Right lobe of liver (tissue), 6 donors: ENCODE results near the gene CSNK1D. TPM values are rescaled to one million over a fixed set of nuclear protein-coding genes. Genes with fewer than 3 reads are reported as not detected.
A peak's percentile ranks its signal among the peaks of the same experiment; 100 is the strongest.

Experiments used
- ATAC-seq, 4 donors: fragments of 200-7000 bp; cut with Tn5 transposase; one replicate each; pipeline ENCODE4 v1.9.1; 2020; ENCODE audit warnings: mild to moderate bottlenecking in 4 of 4, moderate library complexity in 4 of 4
- DNase-seq, 3 donors: peaks; one replicate each; pipeline ENCODE4 v3.0.0-alpha.2; 2020
- H3K27ac ChIP-seq, 3 donors: fragments of 200-600 bp; one replicate each; pipeline ENCODE4 v1.8.0; 2022
- H3K27me3 ChIP-seq, 2 donors: fragments of 200-600 bp; one replicate each; pipeline ENCODE4 v1.8.0; 2022
- H3K36me3 ChIP-seq, 4 donors: fragments of 200-600 bp; sonication (generic) in 1 of 4; one replicate each; pipeline versions ENCODE4 v1.5.1 to v1.8.0; 2017 to 2022; ENCODE audit warnings: control low read depth in 1 of 4
- H3K4me1 ChIP-seq, 4 donors: fragments of 200-600 bp; sonication (generic) in 1 of 4; one replicate each; pipeline versions ENCODE4 v1.5.1 to v1.8.0; 2017 to 2022; ENCODE audit warnings: control low read depth in 1 of 4
- H3K4me3 ChIP-seq, 3 donors: fragments of 200-600 bp; one replicate each; pipeline ENCODE4 v1.8.0; 2022
- H3K9me3 ChIP-seq, 4 donors: fragments of 200-600 bp; sonication (generic) in 1 of 4; one replicate each; pipeline versions ENCODE4 v1.5.1 to v1.8.0; 2017 to 2022; ENCODE audit warnings: control low read depth in 1 of 4
- POLR2A ChIP-seq: fragments of 450-650 bp; IDR thresholded peaks from one replicate; pipeline ENCODE4 v1.6.1; 2017; ENCODE audit warnings: antibody characterized with exemption, mild to moderate bottlenecking
- WGBS: methylation state at CpG from one replicate; pipeline ENCODE4 v1.1.6; 2018; ENCODE audit warnings: low coverage, low lambda C conversion rate; ENCODE audit not compliant: insufficient coverage; ENCODE audit errors: missing lambda C conversion rate; 5-methylcytosine and 5-hydroxymethylcytosine counted together
- intact Hi-C, 2 donors: fragments of 100-400 bp; cut with DNase I; formaldehyde crosslinking; loops; one replicate each; pipeline versions ENCODE4 v1.11.2 to v1.14.1; 2022
- total RNA-seq, 6 experiments: library from RNA; depleted of rRNA in 2 of 6; stranded (reverse); fragments of >200 nt in 2 of 6; fragmentation: NEBNext Ultra II Directional in 3 of 6; extraction: Animal tissue kit (Norgen Biotek cat#: 25700) in 3 of 6; gene quantifications; one replicate each; pipeline versions ENCODE4 v1.1.0 to v1.2.4, GENCODE V29; 2016 to 2023
- TF ChIP-seq, protein P1 (sequence below), 4 donors: fragments of 200-600 bp in 3 of 4; fragments of 450-650 bp in 1 of 4; IDR thresholded peaks; one replicate each; pipeline versions ENCODE4 v1.5.1 to v1.8.0; 2016 to 2022; ENCODE audit warnings: antibody characterized with exemption in 4 of 4, mild to moderate bottlenecking in 2 of 4
- donor health status: DM: no; HTN: yes; CAD: no.
- donor health status: DM: no; HTN: no; CAD: no.
- donor health status: DM: no; HTN: no; CAD: no.
- donor health status: DM: no; HTN: yes; CAD: no.
- donor health status: DM: no; HTN: yes; CAD: no.

CSNK1D gene
- total RNA-seq, 6 experiments from 2014 or later: 32.7 to 73.0 (median 45.9) TPM

DNA sequence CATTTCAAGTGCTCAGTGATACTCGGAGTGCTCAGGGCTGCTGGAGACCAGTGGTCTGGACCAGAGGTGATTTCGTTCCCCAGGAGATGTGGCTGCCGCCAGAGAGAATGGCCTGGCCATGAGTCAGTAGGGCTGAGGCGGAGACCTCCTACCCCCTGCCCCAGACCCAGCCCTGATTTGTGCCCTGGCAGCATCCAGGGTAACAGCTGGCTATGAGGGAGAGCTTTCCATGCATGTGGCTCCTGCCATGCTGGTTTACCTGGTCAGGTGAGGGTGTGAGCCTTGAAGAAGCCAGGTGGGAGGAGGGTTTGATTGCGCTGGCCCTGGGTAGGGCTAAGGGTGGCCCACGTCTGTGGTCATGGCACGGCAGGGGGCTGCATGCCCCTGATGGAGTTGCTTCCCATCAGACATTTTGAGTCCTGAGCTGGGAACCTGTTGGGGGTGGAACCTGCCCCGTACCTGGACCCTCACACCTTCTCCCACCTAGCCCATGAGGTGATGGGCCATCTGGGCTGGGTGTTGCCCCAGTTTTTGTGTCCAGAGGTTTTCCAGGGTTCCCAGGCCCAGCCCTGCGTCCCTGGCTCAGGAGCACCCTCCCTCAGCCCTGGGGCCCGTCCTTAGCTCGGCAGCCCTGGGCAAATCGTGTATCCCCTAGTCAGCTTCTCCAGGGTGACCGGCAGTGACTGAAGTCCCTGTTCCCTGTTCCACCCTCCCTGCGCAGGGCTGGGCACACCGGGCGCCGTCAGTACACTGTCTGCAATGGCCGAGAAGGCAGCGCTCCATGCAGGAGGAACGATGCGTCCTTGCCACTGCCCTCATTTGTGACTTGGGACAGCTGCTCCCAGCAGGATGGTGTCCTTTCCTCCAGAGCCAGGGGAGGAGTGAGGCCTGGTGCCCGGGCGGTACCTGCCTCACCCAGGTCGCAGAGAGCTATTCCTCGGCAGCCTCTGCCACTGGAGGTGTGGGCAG, 9.0 kb upstream of the CSNK1D start:
- Histone ChIP-seq H3K27me3 (no peaks in the 10 kb centered on the region), H3K36me3 (no peaks in the 10 kb centered on the region), H3K27ac (no peak overlapping the region), H3K4me3 (no peak overlapping the region), H3K4me1 (peaks cover 0 to under 1% (median 0%) of the 10 kb centered on the region in 4 donors), H3K9me3 (no peaks in the 10 kb centered on the region)
- 58% methylated on average over 2 of the region's 25 CpGs for WGBS
- intact Hi-C loops: no loop called here
- ATAC-seq (no peak), DNase-seq (peak in 1 of 3 donors; percentile 46)
- TF ChIP-seq, protein P1, sequence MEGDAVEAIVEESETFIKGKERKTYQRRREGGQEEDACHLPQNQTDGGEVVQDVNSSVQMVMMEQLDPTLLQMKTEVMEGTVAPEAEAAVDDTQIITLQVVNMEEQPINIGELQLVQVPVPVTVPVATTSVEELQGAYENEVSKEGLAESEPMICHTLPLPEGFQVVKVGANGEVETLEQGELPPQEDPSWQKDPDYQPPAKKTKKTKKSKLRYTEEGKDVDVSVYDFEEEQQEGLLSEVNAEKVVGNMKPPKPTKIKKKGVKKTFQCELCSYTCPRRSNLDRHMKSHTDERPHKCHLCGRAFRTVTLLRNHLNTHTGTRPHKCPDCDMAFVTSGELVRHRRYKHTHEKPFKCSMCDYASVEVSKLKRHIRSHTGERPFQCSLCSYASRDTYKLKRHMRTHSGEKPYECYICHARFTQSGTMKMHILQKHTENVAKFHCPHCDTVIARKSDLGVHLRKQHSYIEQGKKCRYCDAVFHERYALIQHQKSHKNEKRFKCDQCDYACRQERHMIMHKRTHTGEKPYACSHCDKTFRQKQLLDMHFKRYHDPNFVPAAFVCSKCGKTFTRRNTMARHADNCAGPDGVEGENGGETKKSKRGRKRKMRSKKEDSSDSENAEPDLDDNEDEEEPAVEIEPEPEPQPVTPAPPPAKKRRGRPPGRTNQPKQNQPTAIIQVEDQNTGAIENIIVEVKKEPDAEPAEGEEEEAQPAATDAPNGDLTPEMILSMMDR (IDR thresholded peaks at IDR 0.05): no peak
- no peak for TF ChIP-seq POLR2A

DNA sequence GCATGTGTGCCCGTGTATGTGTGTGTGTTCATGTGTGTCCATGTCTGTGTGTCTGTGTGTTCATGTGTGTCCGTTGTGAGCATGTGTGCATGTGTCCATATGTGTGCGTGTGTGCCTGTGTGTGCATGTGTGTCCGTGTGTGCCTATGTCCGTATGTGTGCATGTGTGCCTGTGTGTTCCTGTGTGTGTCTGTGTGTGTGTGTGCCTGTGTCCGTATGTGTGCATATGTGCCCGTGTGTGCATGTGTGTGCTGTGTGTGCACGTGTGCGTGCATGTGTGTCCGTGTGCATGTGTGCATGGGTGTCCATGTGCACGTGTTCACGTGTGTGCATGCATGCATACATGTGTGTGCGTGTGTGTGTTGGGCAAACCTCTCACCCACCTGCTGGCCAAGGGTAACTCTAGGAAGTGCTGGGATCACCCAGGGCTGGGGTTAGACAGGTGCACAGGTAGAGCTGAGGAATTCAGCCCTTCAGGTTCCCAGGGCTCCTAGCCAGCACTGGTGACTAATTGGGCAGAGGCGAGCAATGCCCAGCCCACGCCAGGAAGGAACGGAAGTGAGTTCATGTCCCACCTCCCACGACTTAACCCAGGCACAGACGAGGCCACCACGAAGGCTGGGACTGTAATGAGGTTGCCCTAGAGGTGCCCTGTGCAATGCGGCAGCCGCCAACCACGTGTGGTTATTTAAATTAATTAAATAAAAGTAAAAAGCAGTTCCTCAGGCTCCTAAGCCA, 8.2 kb upstream of the CSNK1D start:
- H3K9me3 ChIP-seq: no peaks in the 10 kb centered on the region
- TF ChIP-seq, protein P1 (IDR thresholded peaks at IDR 0.05): no peak
- TF ChIP-seq POLR2A: no peak
- no peak overlapping the region for H3K4me3 ChIP-seq
- DNase-seq: peak in 1 of 3 donors; percentile 43
- H3K27ac ChIP-seq: no peak overlapping the region
- H3K36me3 ChIP-seq: no peaks in the 10 kb centered on the region
- intact Hi-C loops: no loop called here
- no peaks in the 10 kb centered on the region for H3K4me1 ChIP-seq
- H3K27me3 ChIP-seq: no peaks in the 10 kb centered on the region
- 73% methylated on average over 3 of the region's 22 CpGs for WGBS
- peak in 2 of 4 donors; percentile 40 to 56 for ATAC-seq

DNA sequence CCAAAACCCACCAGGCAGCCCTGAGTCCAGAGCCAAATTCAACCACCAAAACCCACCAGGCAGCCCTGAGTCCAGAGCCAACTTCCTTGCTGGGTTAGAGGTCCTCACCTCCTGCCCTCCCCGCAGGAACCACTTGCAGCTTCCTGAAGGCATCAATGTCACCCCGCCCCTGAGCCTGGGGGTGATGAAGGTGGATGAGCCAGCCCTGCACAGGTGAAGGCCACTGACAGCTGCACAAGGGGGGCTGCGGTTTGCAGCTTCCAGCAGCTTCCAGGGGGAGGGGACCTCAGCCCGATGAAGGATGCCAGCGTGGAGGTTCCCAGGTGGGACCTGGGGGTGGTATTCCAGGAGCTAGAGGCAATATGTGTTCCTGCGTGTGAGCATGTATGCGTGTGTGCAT, 7.6 kb upstream of the CSNK1D start:
- no peak for TF ChIP-seq POLR2A
- TF ChIP-seq, protein P1 (IDR thresholded peaks at IDR 0.05): no peak
- no peaks in the 10 kb centered on the region for H3K27me3 ChIP-seq
- H3K36me3 ChIP-seq: no peaks in the 10 kb centered on the region
- peak in 1 of 3 donors; percentile 34 for DNase-seq
- no peak for ATAC-seq
- H3K27ac ChIP-seq: no peak overlapping the region
- no peaks in the 10 kb centered on the region for H3K4me1 ChIP-seq
- 40% methylated on average over 1 of the region's 7 CpGs for WGBS
- no peaks in the 10 kb centered on the region for H3K9me3 ChIP-seq
- intact Hi-C loops: no loop called here
- H3K4me3 ChIP-seq: no peak overlapping the region

DNA sequence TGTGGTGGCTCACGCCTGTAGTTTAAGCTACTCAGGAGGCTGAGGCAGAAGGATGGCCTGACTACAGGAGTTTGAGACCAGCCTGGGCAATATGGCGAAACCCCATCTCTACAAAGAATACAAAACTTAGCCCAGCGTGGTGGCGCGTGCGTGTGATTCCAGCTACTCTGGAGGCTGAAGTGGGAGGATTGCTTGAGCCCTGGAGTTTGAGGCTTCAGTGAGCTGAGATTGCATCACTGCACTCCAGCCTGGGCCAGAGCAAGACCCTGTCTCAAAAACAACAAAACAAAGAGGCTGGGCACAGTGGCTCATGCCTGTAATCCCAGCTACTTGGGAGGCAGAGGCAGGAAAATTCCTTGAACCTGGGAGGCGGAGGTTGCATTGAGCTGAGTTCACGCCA, 7.0 kb upstream of the CSNK1D start:
- Histone ChIP-seq H3K9me3 (no peaks in the 10 kb centered on the region), H3K27me3 (no peaks in the 10 kb centered on the region), H3K4me3 (no peak overlapping the region), H3K27ac (no peak overlapping the region), H3K4me1 (no peaks in the 10 kb centered on the region), H3K36me3 (no peaks in the 10 kb centered on the region)
- 89% methylated on average over 4 of the region's 8 CpGs for WGBS
- TF ChIP-seq, protein P1 (IDR thresholded peaks at IDR 0.05): no peak
- TF ChIP-seq POLR2A: no peak
- ATAC-seq (no peak), DNase-seq (peak in 1 of 3 donors; percentile 17)
- intact Hi-C loops: no loop called here
